Putamen (tissue), 1 donor: ENCODE data around the gene CNOT6.

Experiments
- DNase-seq: peaks from one replicate; pipeline ENCODE4 v3.0.0-alpha.2; 2016; ENCODE audit warnings: low spot score

The CNOT6 gene

GRCh38 chr5:180622910-180623309 is 128.7 kb downstream of the CNOT6 start:
- no peak for DNase-seq

- no peak for DNase-seq
Observed at GRCh38 chr5:180623411-180623834, 129.2 kb downstream of the CNOT6 start.

- DNase-seq: no peak
Observed at GRCh38 chr5:180623844-180624243, 129.7 kb downstream of the CNOT6 start.

GRCh38 chr5:180624587-180624986 is 130.4 kb downstream of the CNOT6 start:
- no peak for DNase-seq

GRCh38 chr5:180625125-180625790 is 131.1 kb downstream of the CNOT6 start:
- DNase-seq: no peak

GRCh38 chr5:180625791-180626660 is 131.8 kb downstream of the CNOT6 start:
- no peak for DNase-seq

- DNase-seq: no peak
Observed at GRCh38 chr5:180626661-180627385, 132.6 kb downstream of the CNOT6 start.

GRCh38 chr5:180627386-180628120 is 133.4 kb downstream of the CNOT6 start:
- no peak for DNase-seq
